ENCODE data around the gene PHYKPL.
"Not testable (repeated sequence)": the region's sequence is repeated elsewhere in the genome, so short reads cannot be mapped to it uniquely, and the experiment has no call there.

The PHYKPL gene

GRCh38 chr5:178264044-178264443 is 31.4 kb upstream of the PHYKPL start:
- DNase-seq (ENCODE audit: low read depth, low spot score): no peak

GRCh38 chr5:178261666-178262600 is 29.3 kb upstream of the PHYKPL start:
- no peak for DNase-seq (ENCODE audit: low read depth, low spot score)

GRCh38 chr5:178259623-178260536 is 27.3 kb upstream of the PHYKPL start:
- no peak for DNase-seq (ENCODE audit: low read depth, low spot score)

- DNase-seq (ENCODE audit: low read depth, low spot score): no peak
Measured at GRCh38 chr5:178257650-178258049, 25.0 kb upstream of the PHYKPL start.

GRCh38 chr5:178256746-178257145 is 24.1 kb upstream of the PHYKPL start:
- DNase-seq (ENCODE audit: low read depth, low spot score): no peak

- DNase-seq (ENCODE audit: low read depth, low spot score): not testable (repeated sequence)
Measured at GRCh38 chr5:178253632-178254031, 21.0 kb upstream of the PHYKPL start.

- DNase-seq (ENCODE audit: low read depth, low spot score): no peak
Measured at GRCh38 chr5:178252258-178252657, 19.7 kb upstream of the PHYKPL start.

GRCh38 chr5:178250263-178250662 is 17.7 kb upstream of the PHYKPL start:
- no peak for DNase-seq (ENCODE audit: low read depth, low spot score)

GRCh38 chr5:178249191-178249989 is 16.8 kb upstream of the PHYKPL start:
- DNase-seq (ENCODE audit: low read depth, low spot score): no peak

GRCh38 chr5:178248750-178249149 is 16.1 kb upstream of the PHYKPL start:
- DNase-seq (ENCODE audit: low read depth, low spot score): no peak

- DNase-seq (ENCODE audit: low read depth, low spot score): no peak
Measured at GRCh38 chr5:178247481-178248456, 15.2 kb upstream of the PHYKPL start.

- DNase-seq (ENCODE audit: low read depth, low spot score): no peak
Measured at GRCh38 chr5:178246624-178247279, 14.2 kb upstream of the PHYKPL start.

- no peak for DNase-seq (ENCODE audit: low read depth, low spot score)
Measured at GRCh38 chr5:178245389-178245788, 12.8 kb upstream of the PHYKPL start.

GRCh38 chr5:178244576-178244975 is 12.0 kb upstream of the PHYKPL start:
- no peak for DNase-seq (ENCODE audit: low read depth, low spot score)

GRCh38 chr5:178242416-178242815 is 9.8 kb upstream of the PHYKPL start:
- DNase-seq (ENCODE audit: low read depth, low spot score): no peak

GRCh38 chr5:178241688-178242231 is 9.2 kb upstream of the PHYKPL start:
- no peak for DNase-seq (ENCODE audit: low read depth, low spot score)

GRCh38 chr5:178241231-178241663 is 8.6 kb upstream of the PHYKPL start:
- DNase-seq (ENCODE audit: low read depth, low spot score): no peak

GRCh38 chr5:178240766-178241165 is 8.2 kb upstream of the PHYKPL start:
- no peak for DNase-seq (ENCODE audit: low read depth, low spot score)

GRCh38 chr5:178240341-178240741 is 7.7 kb upstream of the PHYKPL start:
- DNase-seq (ENCODE audit: low read depth, low spot score): no peak

All from iPS DF 19.7 (cell line).